GM12878 (cell line): ENCODE results near the gene HSPBP1. TPM values are rescaled to one million over a fixed set of nuclear protein-coding genes. Genes with fewer than 3 reads are reported as not detected.

ENCODE experiments used
- CHD2 ChIP-seq: IDR thresholded peaks from 2 replicates; pipeline ENCODE4 v1.6.1; 2011; ENCODE audit warnings: low read depth, low read length, improper control_type of control experiment, borderline replicate concordance
- CREB1 ChIP-seq: IDR thresholded peaks from 2 replicates; pipeline ENCODE4 v1.6.1; 2012; ENCODE audit warnings: low read depth, mild to moderate bottlenecking, inconsistent platforms
- E2F8 ChIP-seq: fragments of 450-650 bp; IDR thresholded peaks from 2 replicates; pipeline ENCODE4 v1.6.1; 2018; ENCODE audit warnings: mild to moderate bottlenecking, low read depth, moderate library complexity; ENCODE audit not compliant: partially characterized antibody
- GABPA ChIP-seq: IDR thresholded peaks from 2 replicates; pipeline ENCODE4 v1.6.1; 2014; ENCODE audit warnings: antibody characterized with exemption, low read depth, mild to moderate bottlenecking, inconsistent platforms
- IKZF2 ChIP-seq, 2 experiments: fragments of 450-650 bp; IDR thresholded peaks; 2 replicates each; pipeline ENCODE4 v1.6.1; 2017; ENCODE audit warnings: mild to moderate bottlenecking in 2 of 2, moderate library complexity in 2 of 2
- MEF2B ChIP-seq: fragments of 450-650 bp; IDR thresholded peaks from 2 replicates; pipeline ENCODE4 v1.6.1; 2018; ENCODE audit warnings: mild to moderate bottlenecking, moderate library complexity; ENCODE audit not compliant: partially characterized antibody, poor library complexity, severe bottlenecking
- MXI1 ChIP-seq: fragments of 150-350 bp; IDR thresholded peaks from 2 replicates; pipeline ENCODE4 v1.6.1; 2011; ENCODE audit warnings: low read depth, mild to moderate bottlenecking, inconsistent platforms, low read length, improper control_type of control experiment
- NRF1 ChIP-seq: conservative IDR thresholded peaks from 2 replicates; pipeline ENCODE4 v1.6.1; 2011; ENCODE audit warnings: mild to moderate bottlenecking, low read depth, low read length, improper control_type of control experiment
- PML ChIP-seq: IDR thresholded peaks from 2 replicates; pipeline ENCODE4 v1.6.1; 2012; ENCODE audit warnings: low read length, inconsistent platforms
- RB1 ChIP-seq: fragments of 450-650 bp; formaldehyde crosslinking; IDR thresholded peaks from 2 replicates; pipeline ENCODE4 v1.6.1; 2017; ENCODE audit warnings: mild to moderate bottlenecking, borderline replicate concordance
- RELB ChIP-seq: fragments of 450-650 bp; IDR thresholded peaks from 2 replicates; pipeline ENCODE4 v1.6.1; 2017; ENCODE audit warnings: low read depth, mild to moderate bottlenecking, moderate library complexity
- RFX5 ChIP-seq: IDR thresholded peaks from 2 replicates; pipeline ENCODE4 v1.6.1; 2011; ENCODE audit warnings: low read depth, low read length, improper control_type of control experiment
- SMC3 ChIP-seq: IDR thresholded peaks from 2 replicates; pipeline ENCODE4 v1.6.1; 2011; ENCODE audit warnings: low read length, improper control_type of control experiment, borderline replicate concordance
- STAT3 ChIP-seq: IDR thresholded peaks from 2 replicates; pipeline ENCODE4 v1.6.1; 2011; ENCODE audit warnings: low read depth, low read length, improper control_type of control experiment
- SUPT20H ChIP-seq: IDR thresholded peaks from 2 replicates; pipeline ENCODE4 v1.6.1; 2011; ENCODE audit warnings: low read depth, mild to moderate bottlenecking, low read length, moderate library complexity, borderline replicate concordance; ENCODE audit not compliant: control insufficient read depth
- ZBED1 ChIP-seq: IDR thresholded peaks from 2 replicates; pipeline ENCODE4 v1.6.1; 2016; ENCODE audit warnings: borderline replicate concordance
- ZNF24 ChIP-seq: fragments of 450-650 bp; IDR thresholded peaks from 2 replicates; pipeline ENCODE4 v1.6.1; 2017; ENCODE audit warnings: antibody characterized with exemption, mild to moderate bottlenecking
- polyA plus RNA-seq, 11 experiments: library from polyadenylated mRNA; depleted of rRNA in 4 of 11; unstranded in 6 of 11; stranded (reverse) in 5 of 11; fragments of >200 nt; fragmentation: Nextera tagmentation in 4 of 11; fragmentation: Illumina TruSeq in 1 of 11; extraction: Ambion mirVana in 4 of 11; extraction: Trizol in 1 of 11; gene quantifications; 1 replicate in 1 of 11; 2 replicates in 10 of 11; pipeline versions ENCODE4 v1.2.1 to v1.2.3, GENCODE V29; 2011 to 2016; ENCODE audit warnings: inconsistent platforms in 2 of 11, missing spikeins in 2 of 11, low read depth in 1 of 11
- total RNA-seq, 4 experiments: library from RNA; depleted of rRNA in 3 of 4; stranded (reverse); fragments of >200 nt in 3 of 4; fragmentation: Illumina TruSeq in 1 of 4; extraction: Trizol in 1 of 4; gene quantifications; 2 replicates each; pipeline versions ENCODE4 v1.2.1 to v1.2.3, GENCODE V29; 2013 to 2021
- TF ChIP-seq, protein P1 (sequence below): fragments of 450-650 bp; IDR thresholded peaks from 2 replicates; pipeline ENCODE4 v1.6.1; 2017; ENCODE audit warnings: borderline replicate concordance
- TF ChIP-seq, protein P2 (sequence below): IDR thresholded peaks from 2 replicates; pipeline ENCODE4 v1.6.1; 2012; ENCODE audit warnings: low read length, inconsistent platforms
- TF ChIP-seq, protein P3 (sequence below), 3 experiments: IDR thresholded peaks in 2 of 3; conservative IDR thresholded peaks in 1 of 3; 2 replicates each; pipeline ENCODE4 v1.5.1; 2011; ENCODE audit warnings: low read depth in 3 of 3, low read length in 3 of 3, mild to moderate bottlenecking in 3 of 3, control low read depth in 2 of 3, moderate library complexity in 2 of 3, inconsistent platforms in 1 of 3, mixed read lengths in 1 of 3; ENCODE audit not compliant: control insufficient read depth in 2 of 3, insufficient read depth in 1 of 3; ENCODE audit errors: extremely low read depth in 1 of 3

HSPBP1 gene
- total and polyA plus RNA-seq, 10 of the 15 experiments (the other 5 are each of a cell fraction or from before 2014, with no cell fraction given), result 0.18 to 83.3 (median 23.0) TPM

DNA sequence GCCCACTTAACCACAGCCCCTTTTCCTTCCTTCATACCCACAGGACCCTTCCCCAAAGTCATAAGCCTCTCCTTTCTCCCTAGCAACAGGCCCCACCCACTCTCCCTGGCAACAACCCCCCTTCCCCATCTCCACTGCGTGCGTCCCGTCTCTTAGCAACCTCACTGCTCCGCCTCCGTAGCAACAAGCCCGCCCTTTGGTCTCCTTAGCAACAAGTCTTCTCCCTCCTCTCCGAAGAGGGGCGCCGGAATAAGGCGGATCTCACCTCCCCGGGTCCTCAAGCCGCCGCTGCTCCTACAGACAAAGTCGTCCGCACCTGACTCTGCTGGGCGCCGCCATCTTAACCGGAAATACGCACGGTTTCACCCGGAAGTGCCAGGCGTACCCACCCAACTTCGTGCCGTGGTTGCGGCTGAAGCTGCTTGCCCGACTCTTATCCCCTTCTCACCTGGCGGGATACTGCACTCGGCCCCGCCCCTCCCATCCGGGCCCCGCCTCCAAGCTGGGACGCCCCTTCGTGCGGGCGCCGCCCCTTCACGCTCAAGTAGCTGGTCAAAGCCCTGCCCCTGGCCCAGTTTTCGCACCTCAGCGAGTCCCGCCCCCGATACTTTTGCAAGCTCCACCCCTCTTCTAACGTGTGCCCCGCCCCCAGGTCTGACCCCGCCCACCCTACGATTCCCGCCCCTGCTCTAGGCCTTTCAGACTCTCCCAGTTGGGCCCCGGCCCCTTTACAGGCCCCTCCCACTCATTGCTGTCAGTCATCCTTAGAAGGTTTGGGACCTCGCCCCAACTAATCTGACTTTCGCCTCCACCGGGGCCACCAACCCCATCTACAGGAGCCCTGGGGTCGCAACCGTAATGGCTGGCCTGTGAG lies at the start of gene HSPBP1 (continued):
- TF ChIP-seq, protein P1, sequence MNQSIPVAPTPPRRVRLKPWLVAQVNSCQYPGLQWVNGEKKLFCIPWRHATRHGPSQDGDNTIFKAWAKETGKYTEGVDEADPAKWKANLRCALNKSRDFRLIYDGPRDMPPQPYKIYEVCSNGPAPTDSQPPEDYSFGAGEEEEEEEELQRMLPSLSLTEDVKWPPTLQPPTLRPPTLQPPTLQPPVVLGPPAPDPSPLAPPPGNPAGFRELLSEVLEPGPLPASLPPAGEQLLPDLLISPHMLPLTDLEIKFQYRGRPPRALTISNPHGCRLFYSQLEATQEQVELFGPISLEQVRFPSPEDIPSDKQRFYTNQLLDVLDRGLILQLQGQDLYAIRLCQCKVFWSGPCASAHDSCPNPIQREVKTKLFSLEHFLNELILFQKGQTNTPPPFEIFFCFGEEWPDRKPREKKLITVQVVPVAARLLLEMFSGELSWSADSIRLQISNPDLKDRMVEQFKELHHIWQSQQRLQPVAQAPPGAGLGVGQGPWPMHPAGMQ, result no peak
- TF ChIP-seq ZNF24 (no peak), CREB1 (peak; percentile 79; the same call in 1 of the 2 replicates), RB1 (peak; percentile 62; the same call in 1 of the 2 replicates), MXI1 (peak; percentile 97), CHD2 (no peak), RELB (peak; percentile 96), PML (no peak), STAT3 (no peak), GABPA (peak; percentile 96), IKZF2 (IDR thresholded peaks at IDR 0.05) (no peak), ZBED1 (no peak), RFX5 (0 out of 2 replicates have a peak, but pooled peaks have one; percentile 22), E2F8 (peak; percentile 74), NRF1 (no peak), SUPT20H (no peak), MEF2B (peak; percentile 53), SMC3 (no peak; the same call in 1 of the 2 replicates)
- TF ChIP-seq, protein P2, sequence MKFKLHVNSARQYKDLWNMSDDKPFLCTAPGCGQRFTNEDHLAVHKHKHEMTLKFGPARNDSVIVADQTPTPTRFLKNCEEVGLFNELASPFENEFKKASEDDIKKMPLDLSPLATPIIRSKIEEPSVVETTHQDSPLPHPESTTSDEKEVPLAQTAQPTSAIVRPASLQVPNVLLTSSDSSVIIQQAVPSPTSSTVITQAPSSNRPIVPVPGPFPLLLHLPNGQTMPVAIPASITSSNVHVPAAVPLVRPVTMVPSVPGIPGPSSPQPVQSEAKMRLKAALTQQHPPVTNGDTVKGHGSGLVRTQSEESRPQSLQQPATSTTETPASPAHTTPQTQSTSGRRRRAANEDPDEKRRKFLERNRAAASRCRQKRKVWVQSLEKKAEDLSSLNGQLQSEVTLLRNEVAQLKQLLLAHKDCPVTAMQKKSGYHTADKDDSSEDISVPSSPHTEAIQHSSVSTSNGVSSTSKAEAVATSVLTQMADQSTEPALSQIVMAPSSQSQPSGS, result no peak
- TF ChIP-seq, protein P3, sequence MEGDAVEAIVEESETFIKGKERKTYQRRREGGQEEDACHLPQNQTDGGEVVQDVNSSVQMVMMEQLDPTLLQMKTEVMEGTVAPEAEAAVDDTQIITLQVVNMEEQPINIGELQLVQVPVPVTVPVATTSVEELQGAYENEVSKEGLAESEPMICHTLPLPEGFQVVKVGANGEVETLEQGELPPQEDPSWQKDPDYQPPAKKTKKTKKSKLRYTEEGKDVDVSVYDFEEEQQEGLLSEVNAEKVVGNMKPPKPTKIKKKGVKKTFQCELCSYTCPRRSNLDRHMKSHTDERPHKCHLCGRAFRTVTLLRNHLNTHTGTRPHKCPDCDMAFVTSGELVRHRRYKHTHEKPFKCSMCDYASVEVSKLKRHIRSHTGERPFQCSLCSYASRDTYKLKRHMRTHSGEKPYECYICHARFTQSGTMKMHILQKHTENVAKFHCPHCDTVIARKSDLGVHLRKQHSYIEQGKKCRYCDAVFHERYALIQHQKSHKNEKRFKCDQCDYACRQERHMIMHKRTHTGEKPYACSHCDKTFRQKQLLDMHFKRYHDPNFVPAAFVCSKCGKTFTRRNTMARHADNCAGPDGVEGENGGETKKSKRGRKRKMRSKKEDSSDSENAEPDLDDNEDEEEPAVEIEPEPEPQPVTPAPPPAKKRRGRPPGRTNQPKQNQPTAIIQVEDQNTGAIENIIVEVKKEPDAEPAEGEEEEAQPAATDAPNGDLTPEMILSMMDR (IDR thresholded peaks at IDR 0.05 in 2 of 3, conservative IDR thresholded peaks at IDR 0.05 in 1 of 3; ENCODE audit: control insufficient read depth in 2 of 3, extremely low read depth in 1 of 3, insufficient read depth in 1 of 3, low read depth in 3 of 3, low read length in 3 of 3), result no peak
